Stimulated activated CD8-positive, alpha-beta memory T cell treated with anti-CD3 and anti-CD28 coated beads, Interleukin-2, amount 100 ng/mL, for 48 hours (primary cell): Measurements from ENCODE around the gene MEGF6.

Experiments used
- DNase-seq, 2 donors: peaks; one replicate each; pipeline ENCODE4 v3.0.0-alpha.2; 2020; ENCODE audit warnings: low read depth in 2 of 2

Gene MEGF6

DNA sequence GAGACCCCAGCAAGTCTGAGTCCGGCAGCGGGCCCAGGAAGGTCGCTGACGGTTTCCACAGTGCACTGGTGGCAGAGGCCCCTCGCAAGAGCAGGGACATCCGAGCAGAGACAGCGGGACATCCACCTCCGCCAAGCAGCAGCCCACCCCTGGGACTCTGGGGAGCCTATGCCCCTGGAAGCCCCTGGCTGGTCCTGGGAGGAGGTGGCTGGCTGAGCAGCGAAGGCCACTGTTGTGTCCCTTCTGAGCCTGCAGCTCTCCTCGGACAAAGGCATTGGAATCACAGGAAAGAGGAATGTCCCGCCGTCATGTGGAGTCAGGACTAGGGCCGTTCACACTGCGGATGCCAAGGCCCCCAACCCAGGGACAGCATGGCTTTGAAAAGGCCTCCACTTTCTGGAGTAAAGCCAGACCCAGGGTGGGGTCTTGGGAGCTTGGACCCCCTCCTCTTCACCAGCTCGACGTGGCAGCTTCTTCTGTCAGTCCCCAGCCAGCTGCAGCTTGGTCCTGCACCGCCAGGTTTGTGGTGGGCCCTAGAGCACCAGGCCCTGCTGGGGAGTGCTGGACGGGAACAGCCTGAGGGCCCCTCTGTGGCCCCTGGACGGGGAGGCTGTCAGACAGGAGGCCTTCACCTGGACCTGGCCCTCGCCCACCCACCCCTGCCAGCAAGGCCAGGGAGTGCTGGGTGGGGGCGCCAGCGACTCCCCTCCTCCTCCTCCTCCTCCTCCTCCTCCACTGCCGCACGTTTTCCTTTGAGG lies 1.4 kb downstream of the MEGF6 start:
- DNase-seq: no peak

DNA sequence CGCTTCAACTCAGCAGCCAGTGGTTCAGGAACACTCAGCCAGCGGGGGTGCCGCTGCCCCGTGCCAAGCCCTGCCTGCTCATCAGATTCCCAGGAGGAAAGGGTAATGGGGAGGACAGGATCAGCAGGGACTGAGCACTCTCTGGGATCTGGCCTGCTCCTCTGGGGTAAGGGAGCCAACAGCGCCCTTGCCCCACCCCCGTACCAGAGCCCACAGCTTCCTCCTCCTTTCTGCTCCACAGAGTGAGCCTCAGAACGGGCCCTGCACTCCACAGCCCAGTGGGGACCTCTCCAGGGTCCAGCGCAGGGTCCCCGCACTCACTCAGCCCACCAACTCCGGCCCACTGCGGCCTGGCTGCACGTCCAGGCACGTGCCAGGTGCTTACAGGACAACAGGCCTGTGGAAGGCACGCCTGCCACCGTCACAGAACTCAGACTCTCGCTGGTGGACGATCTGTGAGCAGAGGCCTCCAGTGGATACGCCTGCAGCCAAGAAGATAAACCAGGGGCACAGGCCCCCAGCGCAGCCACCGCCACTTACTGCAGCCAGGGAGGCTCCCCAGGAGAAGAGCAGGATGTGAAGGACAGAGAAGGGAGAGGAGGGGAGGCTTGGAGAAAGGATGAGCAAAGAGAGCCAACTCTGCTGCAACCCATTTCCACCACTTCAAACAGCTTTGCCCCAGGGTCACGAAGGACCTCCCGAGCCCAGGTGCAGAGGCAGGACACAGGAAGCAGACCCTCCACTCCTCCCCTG lies 2.1 kb downstream of the MEGF6 start:
- DNase-seq: no peak

DNA sequence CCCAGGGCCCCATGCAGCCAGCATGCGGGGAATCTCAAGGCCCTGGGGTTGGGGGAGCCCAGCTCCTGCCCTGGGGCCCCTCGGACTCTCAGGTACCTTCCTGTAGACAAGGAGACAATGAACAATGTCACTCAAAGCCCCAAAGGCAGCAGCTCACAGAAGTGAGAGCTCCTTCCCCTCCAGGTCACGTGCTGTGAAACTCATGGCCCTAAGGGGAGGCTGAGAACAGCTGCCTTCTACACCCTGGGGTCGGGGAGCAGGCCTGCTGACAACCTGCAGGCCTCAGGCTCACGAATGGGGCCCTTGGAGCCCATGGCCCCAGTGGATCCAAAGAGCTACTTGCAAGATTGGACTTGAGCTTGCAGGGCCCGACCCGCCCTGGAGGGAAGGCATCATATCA lies 3.2 kb downstream of the MEGF6 start:
- no peak for DNase-seq

DNA sequence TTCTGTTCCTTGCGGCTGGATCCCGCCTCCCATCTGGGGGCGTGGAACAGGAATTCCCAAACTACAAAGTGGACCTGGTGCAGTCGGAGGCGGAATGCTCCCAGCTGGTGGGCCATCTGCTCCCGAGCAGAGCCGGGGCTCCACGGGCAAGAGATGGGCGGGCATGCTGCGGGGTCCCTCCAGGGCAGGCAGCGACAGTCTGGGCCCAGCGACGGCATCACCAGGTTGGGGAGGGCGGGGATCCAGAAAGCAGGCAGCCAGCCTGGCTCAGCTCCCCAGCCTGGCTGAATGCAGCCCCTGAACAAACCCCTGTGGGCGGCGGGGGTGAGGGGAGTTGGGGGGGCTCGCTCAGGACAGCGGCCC lies 3.6 kb downstream of the MEGF6 start:
- no peak for DNase-seq

DNA sequence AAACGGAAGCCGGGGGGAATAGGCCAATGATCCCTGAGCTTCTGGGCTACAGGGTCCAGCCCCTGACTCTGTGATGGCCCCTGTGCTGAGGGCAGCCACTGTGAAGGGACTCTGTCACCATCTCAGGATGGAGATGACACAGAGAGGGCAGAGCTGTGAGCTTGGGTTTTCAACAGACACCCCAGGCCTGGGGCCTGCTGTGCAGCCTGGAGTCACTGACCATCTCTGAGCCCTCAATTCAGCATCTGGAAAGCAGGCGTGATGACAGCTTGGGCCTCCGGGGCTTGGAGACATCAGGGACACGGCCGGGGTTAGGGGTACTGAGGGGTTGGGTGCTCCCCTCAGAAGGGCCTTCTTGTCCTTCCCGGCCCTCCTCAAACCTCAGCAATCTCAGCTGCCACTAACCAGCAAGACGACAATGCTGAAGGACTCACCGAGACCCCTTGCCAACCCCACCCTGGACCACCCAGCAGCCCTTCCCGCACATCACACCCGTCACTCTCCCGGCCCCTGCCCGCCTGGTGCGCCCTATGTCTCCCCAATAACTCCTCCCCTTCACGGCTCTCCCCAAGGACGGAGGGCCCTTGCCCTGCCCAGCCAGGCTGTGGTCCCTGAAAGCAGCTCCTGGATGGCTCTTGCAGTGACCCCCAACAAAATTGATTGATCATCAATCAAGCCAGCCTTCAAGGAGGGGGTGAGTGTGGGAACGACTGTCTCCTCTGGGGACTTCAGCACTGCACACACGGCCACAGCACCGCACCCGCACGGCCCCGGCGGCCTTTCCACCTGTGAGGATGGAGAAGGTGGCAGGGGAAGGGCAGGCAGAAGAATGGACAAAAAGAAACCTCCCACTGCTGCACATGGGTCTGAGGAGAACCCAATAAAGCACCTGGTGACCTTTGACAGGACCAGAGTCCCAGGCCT lies 4.3 kb downstream of the MEGF6 start:
- DNase-seq: no peak

DNA sequence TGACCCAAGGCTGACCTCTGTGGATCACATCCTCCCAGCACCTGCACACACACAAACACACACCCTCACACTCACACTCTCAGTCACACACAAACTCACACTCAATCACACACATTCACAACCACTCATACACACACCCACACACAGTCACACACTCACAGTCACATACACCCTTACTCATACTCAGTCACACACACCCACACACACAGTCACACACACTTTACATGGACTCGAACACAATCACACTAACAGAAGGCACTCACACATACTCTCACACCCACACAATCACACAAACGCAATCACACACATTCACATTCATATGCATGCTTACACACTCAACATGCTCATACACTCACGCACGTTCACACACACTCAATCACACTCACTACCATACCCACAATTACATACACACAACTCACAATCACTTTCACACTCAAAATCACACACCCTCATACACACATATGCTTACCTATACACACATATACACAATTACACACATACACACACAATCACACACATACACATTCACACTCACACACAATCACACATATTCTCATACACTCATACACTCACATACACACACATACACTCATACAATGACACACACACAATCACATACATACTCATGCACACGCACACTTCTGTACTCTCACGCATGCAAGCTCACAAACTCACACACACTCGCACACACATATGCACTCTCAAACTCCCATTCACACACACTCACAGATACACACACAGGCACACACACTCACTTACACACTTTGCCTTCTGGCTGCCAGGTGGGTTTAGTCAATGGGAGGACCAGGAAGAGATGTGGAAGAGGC lies 6.1 kb downstream of the MEGF6 start:
- no peak for DNase-seq

DNA sequence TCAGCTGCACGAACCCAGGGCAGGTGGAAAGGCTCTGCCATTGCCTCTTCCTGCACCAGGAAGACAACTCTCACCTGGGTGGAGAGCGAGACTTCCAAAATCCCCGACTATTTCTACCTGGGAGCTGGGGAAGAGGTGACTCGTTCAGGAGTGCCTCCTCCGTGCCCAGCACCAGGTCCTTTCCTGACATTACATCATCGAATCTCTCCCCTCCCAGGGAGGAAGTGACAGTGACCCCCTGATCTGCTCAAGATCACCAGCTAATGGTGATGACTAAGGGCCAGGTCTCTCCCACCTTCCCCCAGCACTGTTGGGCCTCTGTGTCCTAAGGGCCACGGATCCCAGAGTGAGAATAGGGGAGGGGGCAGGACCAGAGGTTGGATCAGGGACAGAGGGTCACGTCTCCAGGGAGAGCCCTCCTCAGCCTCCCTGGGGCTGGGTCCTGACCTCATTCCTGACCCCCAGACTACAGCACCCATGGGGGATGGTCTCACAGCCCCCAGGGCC lies 6.8 kb downstream of the MEGF6 start:
- no peak for DNase-seq

DNA sequence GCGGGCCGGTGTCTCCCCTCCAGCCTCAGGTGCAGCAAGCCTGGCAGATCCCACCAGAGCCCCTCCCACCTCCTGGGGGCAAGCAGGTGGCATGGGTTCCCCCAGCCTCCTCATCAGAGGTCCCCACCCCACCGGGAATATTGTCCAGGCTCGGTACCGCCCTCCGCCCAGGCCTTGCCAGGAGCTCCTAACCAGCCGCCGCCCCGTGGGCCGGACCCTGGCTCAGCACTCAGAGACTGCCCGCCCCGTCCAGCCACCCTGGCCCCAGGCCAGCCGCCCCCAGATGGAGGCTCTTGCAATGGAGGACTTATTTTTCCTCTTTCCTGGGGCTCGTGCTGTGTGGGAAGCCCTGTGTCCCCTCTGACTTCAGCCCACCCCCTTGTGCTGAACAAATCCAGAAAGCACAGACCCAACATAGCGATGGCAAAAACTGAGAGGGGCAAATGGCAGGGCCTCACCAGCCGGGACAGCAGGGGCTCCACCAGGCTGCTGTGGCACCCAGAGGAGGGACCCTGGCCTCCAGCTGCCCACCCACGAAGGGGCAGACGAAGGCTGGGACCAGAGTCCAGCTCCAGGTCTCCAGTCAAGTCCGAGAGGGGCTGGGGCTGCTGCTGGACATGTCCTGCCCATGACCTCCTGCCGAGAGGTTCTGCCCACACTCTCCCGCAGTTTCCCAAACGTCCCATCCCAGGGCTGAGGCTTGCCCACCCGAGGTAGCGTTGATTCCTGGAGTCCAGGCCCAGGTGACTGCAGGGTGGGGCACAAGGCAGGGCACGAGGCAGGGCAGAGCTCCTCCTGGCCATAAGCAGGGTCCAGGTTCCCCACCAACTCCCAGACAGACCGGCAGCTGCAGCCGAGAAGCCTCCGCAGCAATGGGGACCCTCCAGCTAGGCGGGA lies 7.5 kb downstream of the MEGF6 start:
- no peak for DNase-seq

DNA sequence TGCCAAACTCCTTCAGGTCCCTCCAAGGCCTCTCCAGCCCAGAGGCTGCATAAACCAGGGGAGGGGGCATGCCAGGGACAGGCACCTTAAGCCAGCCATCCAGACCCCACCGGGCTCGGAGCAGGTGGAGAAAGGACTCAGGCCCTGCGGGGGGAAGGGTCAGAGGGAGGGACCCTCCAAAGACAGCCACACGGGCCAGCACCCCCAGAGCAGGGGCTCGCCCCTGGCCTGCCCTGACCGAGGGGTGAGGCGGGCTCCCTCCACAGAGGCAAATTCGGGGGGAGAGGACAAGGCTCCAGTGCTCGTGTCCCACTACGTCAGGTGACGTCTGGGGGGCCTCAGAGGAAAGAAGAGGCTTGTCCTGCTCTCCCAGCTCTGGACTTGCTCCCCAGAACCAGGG lies 8.2 kb downstream of the MEGF6 start:
- DNase-seq: no peak

DNA sequence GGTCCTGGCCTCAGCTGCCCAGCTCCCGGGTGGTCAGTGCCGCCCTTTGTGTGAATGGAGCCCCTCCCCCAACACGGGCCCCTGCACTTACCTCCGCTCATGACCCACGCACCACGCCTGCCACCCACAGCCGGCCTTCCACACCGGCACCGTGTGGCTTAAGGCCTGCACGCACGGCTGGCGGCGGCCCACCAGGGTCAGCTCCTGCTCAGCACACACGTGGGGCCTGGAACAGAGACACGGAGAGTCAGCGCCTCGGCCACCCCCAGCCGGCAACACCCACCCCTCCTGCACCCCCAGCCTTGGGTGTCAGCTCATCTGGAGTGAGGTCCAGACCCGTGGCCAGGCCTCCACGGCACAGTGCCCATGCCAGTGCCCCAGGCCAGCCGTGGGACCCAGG lies 8.9 kb downstream of the MEGF6 start:
- no peak for DNase-seq

DNA sequence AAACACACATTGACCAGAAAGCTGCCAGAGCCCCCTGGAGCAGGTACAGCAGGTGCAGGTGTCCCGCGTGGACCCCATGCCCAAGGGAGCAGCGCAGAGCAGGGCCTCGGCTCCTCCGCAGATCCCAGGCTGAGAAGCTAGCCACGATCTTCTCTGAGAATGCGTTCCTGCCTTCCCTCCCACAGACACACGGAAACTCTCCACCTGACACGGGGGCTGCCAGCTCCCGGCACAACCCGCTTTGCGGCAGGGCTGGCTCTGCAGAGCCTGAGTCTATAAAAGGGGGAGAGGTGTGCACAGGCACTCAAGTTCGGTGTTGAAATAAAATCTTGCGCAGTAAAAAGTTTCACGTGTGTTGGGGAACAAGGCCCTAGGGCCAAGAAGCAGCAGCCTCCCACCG lies 9.6 kb downstream of the MEGF6 start:
- DNase-seq: no peak

DNA sequence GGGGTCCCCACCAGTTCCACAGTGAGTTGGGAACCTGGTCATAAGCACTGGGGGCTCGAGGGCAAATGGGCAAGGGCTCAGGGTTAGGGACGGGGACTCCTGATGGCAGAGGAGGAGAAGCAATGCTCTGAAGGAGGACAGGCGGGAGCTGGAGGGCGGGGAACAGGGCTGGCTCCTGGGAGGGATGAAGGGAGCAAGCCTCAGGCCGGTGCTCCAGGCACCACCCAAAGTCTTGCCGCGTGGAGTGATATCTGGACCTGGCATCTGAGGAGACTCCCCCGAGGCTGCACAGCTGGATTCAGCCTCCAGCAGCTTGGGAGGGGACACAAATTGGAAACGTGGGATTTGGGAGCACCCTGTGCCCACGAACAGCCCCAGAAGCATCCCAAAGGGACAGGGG lies 11.0 kb downstream of the MEGF6 start:
- no peak for DNase-seq

DNA sequence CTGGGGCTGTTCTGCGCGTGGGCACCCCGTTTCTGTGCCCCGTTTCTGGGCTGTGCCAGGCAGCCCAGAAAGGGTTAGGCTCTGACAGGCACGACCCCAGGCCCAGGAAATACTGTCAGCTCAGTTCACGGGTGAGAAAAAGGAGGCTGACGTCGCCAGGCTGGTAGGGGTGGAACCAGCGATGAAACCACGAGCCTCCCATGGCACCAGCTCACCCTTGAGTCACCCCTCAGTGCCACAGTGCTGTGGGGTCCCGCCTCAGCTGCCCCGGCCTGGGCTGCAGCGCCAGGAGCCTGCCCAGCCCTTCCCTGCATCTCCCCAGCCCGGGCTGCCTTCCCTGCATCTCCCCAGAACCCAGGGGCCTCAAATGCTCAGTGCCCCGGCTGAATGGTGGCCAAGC lies 11.5 kb downstream of the MEGF6 start:
- no peak for DNase-seq

DNA sequence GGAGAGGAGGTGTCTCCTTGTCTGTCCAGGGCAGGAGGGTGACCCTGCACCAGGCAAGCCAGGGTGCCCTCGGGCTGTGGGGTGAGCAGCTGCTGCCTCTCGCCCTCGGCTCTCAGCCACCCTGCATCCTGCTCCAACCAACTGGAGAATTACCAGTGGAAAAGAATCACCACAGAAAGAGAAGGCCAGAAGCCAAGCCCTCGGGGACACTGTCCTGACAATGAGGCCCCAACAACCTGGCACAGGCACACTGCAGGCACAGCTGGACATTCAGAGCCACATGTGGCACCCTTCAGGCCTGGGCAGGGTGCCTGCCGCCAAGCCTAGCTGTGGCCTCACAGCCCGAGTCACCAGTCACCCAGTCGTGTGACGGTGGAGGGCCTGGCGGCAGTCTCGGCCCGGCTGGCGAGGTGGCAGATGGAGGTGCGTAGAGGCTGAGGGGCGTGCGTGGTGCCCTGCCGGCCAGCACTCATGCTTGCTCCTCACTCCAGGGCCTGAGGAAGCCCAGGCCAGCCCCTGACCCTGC lies 12.0 kb downstream of the MEGF6 start:
- no peak for DNase-seq

DNA sequence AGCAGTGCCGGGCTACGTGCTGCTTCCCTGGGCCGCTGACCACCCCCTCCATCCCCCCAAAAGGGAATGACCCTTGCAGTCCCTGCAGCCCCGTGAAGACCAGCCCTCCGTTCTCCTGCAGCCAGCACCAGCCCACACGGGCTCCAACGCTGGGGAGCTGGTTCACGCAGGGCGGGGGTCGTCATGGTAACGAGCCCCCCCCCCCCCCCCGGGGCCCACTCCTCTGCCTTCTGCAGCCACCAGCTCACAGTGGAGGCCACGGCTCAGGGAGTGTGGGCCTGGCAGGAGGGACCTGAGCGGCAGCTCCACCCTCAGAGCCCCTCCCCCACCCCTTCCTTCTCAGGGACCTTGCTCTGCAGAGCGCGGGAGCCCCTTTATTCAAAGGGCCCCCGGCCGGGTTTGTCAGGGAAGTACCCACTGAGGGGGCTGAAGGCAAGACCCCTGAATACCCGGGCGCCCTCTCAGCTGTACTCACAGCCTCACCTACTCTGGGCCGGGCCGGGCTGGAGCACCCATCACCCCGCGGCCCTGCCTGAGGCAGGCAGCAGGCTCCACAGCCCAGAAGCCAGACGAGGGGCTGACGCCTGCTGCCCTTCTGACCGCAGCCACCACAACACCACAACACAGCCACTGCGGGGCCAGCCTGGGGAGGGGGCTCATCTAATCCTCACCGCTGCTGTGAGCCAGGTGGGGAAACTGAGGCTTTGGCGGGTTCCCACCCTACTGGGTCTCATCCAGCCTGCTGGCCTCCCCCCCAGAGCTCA lies 12.6 kb downstream of the MEGF6 start:
- no peak for DNase-seq

DNA sequence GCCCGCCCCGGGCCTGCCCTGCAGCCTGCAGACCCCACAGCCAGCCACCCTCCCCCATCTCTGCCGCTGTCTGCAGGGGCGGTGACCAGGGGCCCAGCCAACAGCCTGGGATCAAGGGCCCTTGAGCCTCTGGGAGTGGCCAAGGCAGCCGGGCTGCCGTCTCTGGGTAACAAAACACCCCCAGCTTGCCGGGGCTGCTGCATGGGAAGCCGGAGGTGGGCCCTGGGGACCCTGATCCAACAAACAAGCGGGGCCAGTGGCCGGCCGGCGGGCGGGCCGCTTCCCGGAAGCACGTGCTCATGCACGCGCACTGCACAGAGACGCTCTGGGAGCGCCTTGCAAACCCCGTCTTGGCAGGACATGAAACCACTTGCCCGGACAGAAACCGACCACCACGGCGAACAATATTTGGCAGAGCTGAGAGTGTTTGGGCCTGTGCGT lies 13.2 kb downstream of the MEGF6 start:
- DNase-seq: no peak

DNA sequence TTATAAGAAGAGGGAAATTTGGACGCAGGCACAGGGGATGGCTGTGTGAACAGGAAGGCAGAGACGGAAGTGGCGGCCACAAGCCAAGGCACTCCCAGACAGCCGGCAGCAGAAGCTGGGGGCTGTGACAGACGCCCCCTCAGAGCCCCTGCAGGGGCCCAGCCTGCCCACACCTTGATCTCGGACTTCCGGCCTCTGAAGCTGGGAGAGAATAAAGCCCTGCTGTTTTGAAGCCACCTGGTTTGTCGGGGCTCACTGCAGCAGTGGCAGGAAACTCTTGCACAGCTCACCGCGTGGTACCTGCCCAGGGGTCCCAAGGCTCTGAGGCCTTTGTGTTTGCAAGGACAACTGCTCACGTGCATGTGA lies 13.7 kb downstream of the MEGF6 start:
- no peak for DNase-seq

DNA sequence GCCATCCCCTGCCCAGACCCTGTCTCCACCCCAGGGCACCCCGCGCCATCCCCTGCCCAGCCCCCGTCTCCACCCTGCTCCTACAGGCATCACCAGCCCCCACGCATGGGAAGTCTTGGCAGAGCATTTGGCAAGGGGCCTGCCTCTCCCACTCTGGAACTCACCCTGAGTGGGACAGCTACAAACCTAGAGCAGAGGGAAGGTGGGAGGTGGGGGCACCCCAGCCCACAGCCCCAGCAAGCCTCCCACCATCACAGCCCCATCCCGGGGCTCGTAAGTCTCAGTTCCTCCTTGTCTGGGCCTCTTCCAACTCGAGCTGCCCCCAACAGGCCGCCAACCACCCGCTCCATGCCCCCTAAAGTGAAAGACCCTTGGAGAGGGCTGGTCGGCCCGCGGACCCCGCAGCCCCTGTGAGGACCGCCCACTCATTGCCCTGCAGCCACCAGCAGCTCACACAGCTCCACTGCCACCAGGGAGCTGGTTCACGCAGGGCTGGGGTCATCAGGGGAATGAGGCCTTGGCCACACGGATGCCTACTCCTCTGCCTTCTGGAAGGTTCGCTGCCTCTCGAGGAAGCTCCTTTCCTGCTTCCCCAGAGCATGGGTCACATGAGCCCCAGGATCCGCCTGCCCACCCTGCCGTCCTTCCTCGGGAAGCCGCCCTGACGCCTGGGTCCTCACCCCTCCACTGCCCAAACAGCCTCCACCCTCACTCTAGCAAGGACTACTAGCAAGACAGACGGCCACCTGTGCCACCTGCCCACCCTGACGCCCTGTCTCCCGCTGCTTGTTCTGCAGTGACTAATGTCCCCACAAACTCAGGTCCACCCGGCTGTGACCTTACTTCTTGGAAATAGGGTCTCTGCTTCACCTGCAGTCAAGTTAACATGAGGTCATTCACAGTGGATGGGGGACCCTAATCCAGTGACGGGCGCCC lies 14.4 kb downstream of the MEGF6 start:
- DNase-seq: no peak
